H9 (cell line): ENCODE measurements around the gene PPL. TPM values are rescaled to one million over a fixed set of nuclear protein-coding genes. Genes with fewer than 3 reads are reported as not detected.

Experiments used
- DNase-seq: peaks from one replicate; pipeline ENCODE4 v3.0.0-alpha.2; 2017
- H2AFZ ChIP-seq: one replicate; pipeline ENCODE4 v1.6.1; 2013; ENCODE audit warnings: mild to moderate bottlenecking, low read length, control low read depth, moderate library complexity
- H2AK5ac ChIP-seq: 2 replicates; pipeline ENCODE4 v1.6.1; 2013; ENCODE audit warnings: low read length, control low read depth, mixed read lengths; ENCODE audit not compliant: insufficient read length
- H2BK120ac ChIP-seq: one replicate; pipeline ENCODE4 v1.6.1; 2013; ENCODE audit warnings: low read depth, mild to moderate bottlenecking, low read length, control low read depth, inconsistent platforms; ENCODE audit not compliant: poor library complexity, severe bottlenecking
- H2BK12ac ChIP-seq: 2 replicates; pipeline ENCODE4 v1.6.1; 2013; ENCODE audit warnings: low read length, control low read depth, mixed read lengths, low read depth; ENCODE audit not compliant: insufficient read length
- H2BK15ac ChIP-seq: 2 replicates; pipeline ENCODE4 v1.6.1; 2013; ENCODE audit warnings: low read depth, low read length, control low read depth
- H2BK20ac ChIP-seq: one replicate; pipeline ENCODE4 v1.6.1; 2013; ENCODE audit warnings: low read depth, mild to moderate bottlenecking, low read length, control low read depth, inconsistent platforms; ENCODE audit not compliant: poor library complexity, severe bottlenecking
- H2BK5ac ChIP-seq: 2 replicates; pipeline ENCODE4 v1.6.1; 2013; ENCODE audit warnings: low read length, control low read depth, mixed read lengths; ENCODE audit not compliant: insufficient read length
- H3K14ac ChIP-seq: 2 replicates; pipeline ENCODE4 v1.6.1; 2013; ENCODE audit warnings: low read length, control low read depth; ENCODE audit not compliant: insufficient read depth
- H3K18ac ChIP-seq: 2 replicates; pipeline ENCODE4 v1.6.1; 2013; ENCODE audit warnings: low read depth, mild to moderate bottlenecking, mixed read lengths, low read length, control low read depth; ENCODE audit not compliant: insufficient read length
- H3K23ac ChIP-seq: 2 replicates; pipeline ENCODE4 v1.6.1; 2013; ENCODE audit warnings: low read length, control low read depth, mixed read lengths, low read depth; ENCODE audit not compliant: insufficient read length
- H3K23me2 ChIP-seq: 2 replicates; pipeline ENCODE4 v1.6.1; 2013; ENCODE audit warnings: low read depth, mild to moderate bottlenecking, mixed read lengths, low read length, control low read depth; ENCODE audit not compliant: insufficient read length, poor library complexity, severe bottlenecking
- H3K27ac ChIP-seq: 2 replicates; pipeline ENCODE4 v1.5.1; 2013; ENCODE audit warnings: low read length, control low read depth, mixed read lengths, low read depth; ENCODE audit not compliant: insufficient read length
- H3K27me3 ChIP-seq: 2 replicates; pipeline ENCODE4 v1.6.1; 2013; ENCODE audit warnings: low read length, control low read depth, inconsistent platforms; ENCODE audit not compliant: insufficient read depth
- H3K4ac ChIP-seq: 2 replicates; pipeline ENCODE4 v1.6.1; 2013; ENCODE audit warnings: low read depth, mild to moderate bottlenecking, control low read depth, inconsistent platforms, low read length, moderate library complexity
- H3K4me1 ChIP-seq: 2 replicates; pipeline ENCODE4 v1.6.1; 2013; ENCODE audit warnings: low read length, control low read depth, inconsistent platforms; ENCODE audit not compliant: insufficient read depth
- H3K4me2 ChIP-seq: 2 replicates; pipeline ENCODE4 v1.6.1; 2013; ENCODE audit warnings: low read length, control low read depth, mixed read lengths; ENCODE audit not compliant: insufficient read length, insufficient read depth
- H3K56ac ChIP-seq: 2 replicates; pipeline ENCODE4 v1.6.1; 2013; ENCODE audit warnings: low read depth, mild to moderate bottlenecking, mixed read lengths, low read length, control low read depth; ENCODE audit not compliant: insufficient read length
- H3K79me1 ChIP-seq: 2 replicates; pipeline ENCODE4 v1.6.1; 2013; ENCODE audit warnings: low read depth, mild to moderate bottlenecking, moderate library complexity, low read length, control low read depth, inconsistent platforms; ENCODE audit not compliant: insufficient read depth, poor library complexity, severe bottlenecking
- H3K79me2 ChIP-seq: 2 replicates; pipeline ENCODE4 v1.6.1; 2013; ENCODE audit warnings: low read length, control low read depth, inconsistent platforms; ENCODE audit not compliant: insufficient read depth
- H3K9ac ChIP-seq: 2 replicates; pipeline ENCODE4 v1.6.1; 2013; ENCODE audit warnings: low read length, control low read depth, mixed read lengths; ENCODE audit not compliant: insufficient read length; ENCODE audit errors: extremely low read depth
- H3K9me3 ChIP-seq: one replicate; pipeline ENCODE4 v1.6.1; 2013; ENCODE audit warnings: low read depth, low read length, inconsistent platforms; ENCODE audit not compliant: control insufficient read depth
- H3T11ph ChIP-seq: one replicate; pipeline ENCODE4 v1.6.1; 2013; ENCODE audit warnings: mild to moderate bottlenecking, low read length, control low read depth, inconsistent platforms
- H4K20me1 ChIP-seq: one replicate; pipeline ENCODE4 v1.6.1; 2013; ENCODE audit not compliant: control insufficient read depth, insufficient read length, insufficient read depth
- H4K5ac ChIP-seq: 2 replicates; pipeline ENCODE4 v1.6.1; 2013; ENCODE audit warnings: low read depth, mild to moderate bottlenecking, mixed read lengths, low read length, control low read depth; ENCODE audit not compliant: insufficient read length
- H4K8ac ChIP-seq: replicated peaks from 2 replicates; pipeline ENCODE4 v1.6.1; 2013; ENCODE audit warnings: low read length, control low read depth, mixed read lengths, low read depth; ENCODE audit not compliant: insufficient read length
- H4K91ac ChIP-seq: 2 replicates; pipeline ENCODE4 v1.6.1; 2013; ENCODE audit warnings: low read depth, mild to moderate bottlenecking, moderate library complexity, mixed read lengths, low read length, control low read depth; ENCODE audit not compliant: insufficient read length
- H3K27ac Mint-ChIP-seq, 3 experiments: 2 replicates in 2 of 3; 3 replicates in 1 of 3; pipeline ENCODE4 v1.8.0; 2020 to 2021; ENCODE audit warnings: mixed read lengths in 3 of 3, mild to moderate bottlenecking in 1 of 3, moderate library complexity in 1 of 3
- H3K27me3 Mint-ChIP-seq: 2 replicates; pipeline ENCODE4 v1.8.0; 2021; ENCODE audit warnings: low read depth, mild to moderate bottlenecking, moderate library complexity, mixed read lengths
- H3K36me3 Mint-ChIP-seq, 3 experiments: 2 replicates in 2 of 3; 3 replicates in 1 of 3; pipeline ENCODE4 v1.8.0; 2020 to 2021; ENCODE audit warnings: low read depth in 3 of 3, mixed read lengths in 3 of 3; ENCODE audit not compliant: insufficient read depth in 1 of 3
- H3K4me1 Mint-ChIP-seq, 2 experiments: 2 replicates each; pipeline ENCODE4 v1.8.0; 2020; ENCODE audit warnings: mixed read lengths in 2 of 2
- H3K4me3 Mint-ChIP-seq, 2 experiments: 2 replicates in 1 of 2; 3 replicates in 1 of 2; pipeline ENCODE4 v1.8.0; 2020 to 2021; ENCODE audit warnings: mild to moderate bottlenecking in 2 of 2, mixed read lengths in 2 of 2, moderate library complexity in 1 of 2
- H3K9me3 Mint-ChIP-seq, 2 experiments: 2 replicates in 1 of 2; 3 replicates in 1 of 2; pipeline ENCODE4 v1.8.0; 2020; ENCODE audit warnings: mild to moderate bottlenecking in 2 of 2, mixed read lengths in 2 of 2, moderate library complexity in 1 of 2
- CTCF ChIP-seq: fragments of 200-600 bp; sonication (generic); conservative IDR thresholded peaks from 3 replicates; pipeline ENCODE4 v1.8.0; 2021; ENCODE audit warnings: antibody characterized with exemption, mild to moderate bottlenecking
- WGBS: extraction: QIAGEN DNeasy Blood & Tissue Kit; methylation state at CpG from one replicate; pipeline ENCODE4 v1.1.7; 2013; ENCODE audit warnings: missing lambda C conversion rate, low lambda C conversion rate, mixed read lengths; ENCODE audit not compliant: insufficient read length; ENCODE audit errors: extremely low coverage; 5-methylcytosine and 5-hydroxymethylcytosine counted together
- total RNA-seq: library from RNA; stranded (reverse); gene quantifications from 2 replicates; pipeline ENCODE4 v1.2.1, GENCODE V29; 2021

The PPL gene
- total RNA-seq, 1 experiment from 2014 or later, result 29.2 TPM

GRCh38 chr16:4833584-4833983 is 103.4 kb downstream of the PPL start:
- Histone ChIP-seq H3K23me2 (no peaks in the 10 kb centered on the region), H3K23ac (no peak overlapping the region), H3K9me3 (no peaks in the 10 kb centered on the region), H3K79me1 (no peaks in the 10 kb centered on the region), H3K4ac (no peak overlapping the region), H3K27me3 (no peaks in the 10 kb centered on the region), H3K4me2 (no peak overlapping the region), H2AFZ (no peak overlapping the region), H2BK5ac (no peak overlapping the region), H3K4me1 (no peaks in the 10 kb centered on the region), H2BK12ac (no peak overlapping the region), H3K14ac (no peak overlapping the region), H3T11ph (no peak overlapping the region), H4K20me1 (no peaks in the 10 kb centered on the region), H3K18ac (no peak overlapping the region), H2BK120ac (no peak overlapping the region), H2BK20ac (no peak overlapping the region), H4K5ac (no peak overlapping the region), H3K56ac (no peak overlapping the region), H3K79me2 (peaks cover 3% of the 10 kb centered on the region; the same call in 1 of the 2 replicates), H4K8ac (no peak overlapping the region), H3K9ac (no peak overlapping the region), H4K91ac (no peak overlapping the region), H2BK15ac (no peak overlapping the region), H3K27ac (no peak overlapping the region), H2AK5ac (no peak overlapping the region)
- no peaks in the 10 kb centered on the region for H3K27me3 Mint-ChIP-seq
- H3K4me1 Mint-ChIP-seq, result no peaks in the 10 kb centered on the region
- no peaks in the 10 kb centered on the region for H3K9me3 Mint-ChIP-seq
- no CpG with 5 or more reads among the region's 1 CpG for WGBS
- H3K4me3 Mint-ChIP-seq, result no peak overlapping the region
- H3K36me3 Mint-ChIP-seq, result peaks cover 25 to 69% (median 55%) of the 10 kb centered on the region in 3 experiments; a peak in 6 of 7 replicates
- no peak for DNase-seq
- H3K27ac Mint-ChIP-seq, result no peak overlapping the region
- no peak for TF ChIP-seq CTCF
